ENCODE results near the gene ZXDC.

DNA sequence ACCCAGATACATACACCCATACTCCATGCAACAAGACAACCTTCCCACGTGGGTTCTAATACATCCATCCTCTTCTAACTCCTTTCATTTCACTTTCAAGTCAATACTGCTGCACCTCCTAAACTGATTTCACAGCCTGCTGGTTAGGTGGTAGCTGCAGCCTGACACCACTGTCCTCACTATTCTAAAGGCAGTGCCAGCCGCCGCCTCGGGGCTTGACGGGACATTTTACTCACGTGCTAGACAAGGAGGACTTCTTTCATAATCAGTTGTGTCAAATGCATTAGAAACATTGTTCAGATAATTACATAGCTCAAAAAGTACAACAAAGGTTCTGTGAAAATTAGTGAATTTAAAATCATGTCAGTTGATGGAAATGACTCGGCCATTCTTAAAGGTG lies 35.6 kb upstream of the ZXDC start:
- TF ChIP-seq, protein P1, sequence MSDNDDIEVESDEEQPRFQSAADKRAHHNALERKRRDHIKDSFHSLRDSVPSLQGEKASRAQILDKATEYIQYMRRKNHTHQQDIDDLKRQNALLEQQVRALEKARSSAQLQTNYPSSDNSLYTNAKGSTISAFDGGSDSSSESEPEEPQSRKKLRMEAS (CRISPR knock-in tag; IDR thresholded peaks at IDR 0.05), result no peak
- TF ChIP-seq, protein P2, sequence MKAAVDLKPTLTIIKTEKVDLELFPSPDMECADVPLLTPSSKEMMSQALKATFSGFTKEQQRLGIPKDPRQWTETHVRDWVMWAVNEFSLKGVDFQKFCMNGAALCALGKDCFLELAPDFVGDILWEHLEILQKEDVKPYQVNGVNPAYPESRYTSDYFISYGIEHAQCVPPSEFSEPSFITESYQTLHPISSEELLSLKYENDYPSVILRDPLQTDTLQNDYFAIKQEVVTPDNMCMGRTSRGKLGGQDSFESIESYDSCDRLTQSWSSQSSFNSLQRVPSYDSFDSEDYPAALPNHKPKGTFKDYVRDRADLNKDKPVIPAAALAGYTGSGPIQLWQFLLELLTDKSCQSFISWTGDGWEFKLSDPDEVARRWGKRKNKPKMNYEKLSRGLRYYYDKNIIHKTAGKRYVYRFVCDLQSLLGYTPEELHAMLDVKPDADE (conservative IDR thresholded peaks at IDR 0.05; ENCODE audit: control insufficient read depth, low read depth, low read length), result no peak
- no peak for TF ChIP-seq HDAC2 (IDR thresholded peaks at IDR 0.05)
- TF ChIP-seq FOXM1 (IDR thresholded peaks at IDR 0.05; ENCODE audit: low read depth), result no peak
- TF ChIP-seq FOXM1 (CRISPR knock-in tag; IDR thresholded peaks at IDR 0.05; ENCODE audit: low read depth), result no peak
- TF ChIP-seq TOE1 (IDR thresholded peaks at IDR 0.05; ENCODE audit: borderline replicate concordance), result no peak
- TF ChIP-seq TOE1 (CRISPR knock-in tag; IDR thresholded peaks at IDR 0.05; ENCODE audit: borderline replicate concordance, low read depth), result no peak
- TF ChIP-seq, protein P3, sequence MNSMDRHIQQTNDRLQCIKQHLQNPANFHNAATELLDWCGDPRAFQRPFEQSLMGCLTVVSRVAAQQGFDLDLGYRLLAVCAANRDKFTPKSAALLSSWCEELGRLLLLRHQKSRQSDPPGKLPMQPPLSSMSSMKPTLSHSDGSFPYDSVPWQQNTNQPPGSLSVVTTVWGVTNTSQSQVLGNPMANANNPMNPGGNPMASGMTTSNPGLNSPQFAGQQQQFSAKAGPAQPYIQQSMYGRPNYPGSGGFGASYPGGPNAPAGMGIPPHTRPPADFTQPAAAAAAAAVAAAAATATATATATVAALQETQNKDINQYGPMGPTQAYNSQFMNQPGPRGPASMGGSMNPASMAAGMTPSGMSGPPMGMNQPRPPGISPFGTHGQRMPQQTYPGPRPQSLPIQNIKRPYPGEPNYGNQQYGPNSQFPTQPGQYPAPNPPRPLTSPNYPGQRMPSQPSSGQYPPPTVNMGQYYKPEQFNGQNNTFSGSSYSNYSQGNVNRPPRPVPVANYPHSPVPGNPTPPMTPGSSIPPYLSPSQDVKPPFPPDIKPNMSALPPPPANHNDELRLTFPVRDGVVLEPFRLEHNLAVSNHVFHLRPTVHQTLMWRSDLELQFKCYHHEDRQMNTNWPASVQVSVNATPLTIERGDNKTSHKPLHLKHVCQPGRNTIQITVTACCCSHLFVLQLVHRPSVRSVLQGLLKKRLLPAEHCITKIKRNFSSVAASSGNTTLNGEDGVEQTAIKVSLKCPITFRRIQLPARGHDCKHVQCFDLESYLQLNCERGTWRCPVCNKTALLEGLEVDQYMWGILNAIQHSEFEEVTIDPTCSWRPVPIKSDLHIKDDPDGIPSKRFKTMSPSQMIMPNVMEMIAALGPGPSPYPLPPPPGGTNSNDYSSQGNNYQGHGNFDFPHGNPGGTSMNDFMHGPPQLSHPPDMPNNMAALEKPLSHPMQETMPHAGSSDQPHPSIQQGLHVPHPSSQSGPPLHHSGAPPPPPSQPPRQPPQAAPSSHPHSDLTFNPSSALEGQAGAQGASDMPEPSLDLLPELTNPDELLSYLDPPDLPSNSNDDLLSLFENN (IDR thresholded peaks at IDR 0.05; ENCODE audit: low read depth in 2 of 2, low read length in 2 of 2), result no peak
- TF ChIP-seq TEAD2 (tag; IDR thresholded peaks at IDR 0.05), result no peak
